ENCODE measurements around the gene MPPED1. TPM values are rescaled to one million over a fixed set of nuclear protein-coding genes. Genes with fewer than 3 reads are reported as not detected.

The MPPED1 gene
- total and polyA plus RNA-seq, 4 donors: 0.89 to 6.5 (median 4.1) TPM

DNA sequence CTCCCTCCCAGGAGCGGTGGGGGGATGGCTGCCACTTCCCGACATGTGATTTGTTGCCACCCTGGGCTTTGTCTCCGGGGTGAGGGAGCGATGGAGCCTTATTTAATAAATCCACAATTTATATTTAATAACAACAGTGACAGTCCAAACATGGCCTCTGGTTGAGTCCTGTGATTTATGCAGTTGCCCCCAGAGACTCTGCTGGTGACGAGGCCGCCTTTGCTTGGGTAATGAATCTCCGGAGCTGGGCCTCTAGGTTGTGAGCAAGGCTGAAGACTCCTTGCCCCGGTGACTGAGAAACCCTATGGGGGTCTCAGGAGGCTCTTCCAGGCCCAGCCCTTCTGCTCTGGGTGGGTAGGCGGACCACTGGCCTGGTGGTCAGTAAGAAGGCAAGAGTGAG is 16.7 kb downstream of the MPPED1 start:
- H3K36me3 ChIP-seq (ENCODE audit: control insufficient read depth in 4 of 4, insufficient read depth in 3 of 4, low read depth in 1 of 4, low read length in 3 of 4): no peaks in the 10 kb centered on the region

GRCh38 chr22:43429426-43429825 is 17.6 kb downstream of the MPPED1 start:
- Histone ChIP-seq H3K27ac (ENCODE audit: low read depth in 1 of 2, low read length in 2 of 2) (no peak overlapping the region), H3K27me3 (ENCODE audit: control insufficient read depth in 4 of 4, insufficient read depth in 4 of 4, low read length in 3 of 4) (no peaks in the 10 kb centered on the region), H3K4me1 (ENCODE audit: control insufficient read depth in 4 of 4, insufficient read depth in 4 of 4, low read length in 3 of 4) (no peaks in the 10 kb centered on the region), H3K9me3 (ENCODE audit: control insufficient read depth in 4 of 4, low read length in 3 of 4) (no peaks in the 10 kb centered on the region), H3K9ac (ENCODE audit: low read depth in 1 of 2, low read length in 2 of 2) (no peak overlapping the region), H3K36me3 (ENCODE audit: control insufficient read depth in 4 of 4, insufficient read depth in 3 of 4, low read depth in 1 of 4, low read length in 3 of 4) (no peaks in the 10 kb centered on the region), H3K4me3 (ENCODE audit: low read depth in 1 of 3, low read length in 3 of 3) (no peak overlapping the region)
- WGBS: 94% methylated on average over 5 of the region's 5 CpGs
- DNase-seq (ENCODE audit: low spot score): no peak
- TF ChIP-seq HNF4G (IDR thresholded peaks at IDR 0.05): no peak
- TF ChIP-seq, protein P1, sequence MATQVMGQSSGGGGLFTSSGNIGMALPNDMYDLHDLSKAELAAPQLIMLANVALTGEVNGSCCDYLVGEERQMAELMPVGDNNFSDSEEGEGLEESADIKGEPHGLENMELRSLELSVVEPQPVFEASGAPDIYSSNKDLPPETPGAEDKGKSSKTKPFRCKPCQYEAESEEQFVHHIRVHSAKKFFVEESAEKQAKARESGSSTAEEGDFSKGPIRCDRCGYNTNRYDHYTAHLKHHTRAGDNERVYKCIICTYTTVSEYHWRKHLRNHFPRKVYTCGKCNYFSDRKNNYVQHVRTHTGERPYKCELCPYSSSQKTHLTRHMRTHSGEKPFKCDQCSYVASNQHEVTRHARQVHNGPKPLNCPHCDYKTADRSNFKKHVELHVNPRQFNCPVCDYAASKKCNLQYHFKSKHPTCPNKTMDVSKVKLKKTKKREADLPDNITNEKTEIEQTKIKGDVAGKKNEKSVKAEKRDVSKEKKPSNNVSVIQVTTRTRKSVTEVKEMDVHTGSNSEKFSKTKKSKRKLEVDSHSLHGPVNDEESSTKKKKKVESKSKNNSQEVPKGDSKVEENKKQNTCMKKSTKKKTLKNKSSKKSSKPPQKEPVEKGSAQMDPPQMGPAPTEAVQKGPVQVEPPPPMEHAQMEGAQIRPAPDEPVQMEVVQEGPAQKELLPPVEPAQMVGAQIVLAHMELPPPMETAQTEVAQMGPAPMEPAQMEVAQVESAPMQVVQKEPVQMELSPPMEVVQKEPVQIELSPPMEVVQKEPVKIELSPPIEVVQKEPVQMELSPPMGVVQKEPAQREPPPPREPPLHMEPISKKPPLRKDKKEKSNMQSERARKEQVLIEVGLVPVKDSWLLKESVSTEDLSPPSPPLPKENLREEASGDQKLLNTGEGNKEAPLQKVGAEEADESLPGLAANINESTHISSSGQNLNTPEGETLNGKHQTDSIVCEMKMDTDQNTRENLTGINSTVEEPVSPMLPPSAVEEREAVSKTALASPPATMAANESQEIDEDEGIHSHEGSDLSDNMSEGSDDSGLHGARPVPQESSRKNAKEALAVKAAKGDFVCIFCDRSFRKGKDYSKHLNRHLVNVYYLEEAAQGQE (IDR thresholded peaks at IDR 0.05): no peak
- TF ChIP-seq NR2F2 (IDR thresholded peaks at IDR 0.05): no peak
- TF ChIP-seq EGR1 (IDR thresholded peaks at IDR 0.05; ENCODE audit: low read depth in 2 of 2): no peak
- TF ChIP-seq, protein P2, sequence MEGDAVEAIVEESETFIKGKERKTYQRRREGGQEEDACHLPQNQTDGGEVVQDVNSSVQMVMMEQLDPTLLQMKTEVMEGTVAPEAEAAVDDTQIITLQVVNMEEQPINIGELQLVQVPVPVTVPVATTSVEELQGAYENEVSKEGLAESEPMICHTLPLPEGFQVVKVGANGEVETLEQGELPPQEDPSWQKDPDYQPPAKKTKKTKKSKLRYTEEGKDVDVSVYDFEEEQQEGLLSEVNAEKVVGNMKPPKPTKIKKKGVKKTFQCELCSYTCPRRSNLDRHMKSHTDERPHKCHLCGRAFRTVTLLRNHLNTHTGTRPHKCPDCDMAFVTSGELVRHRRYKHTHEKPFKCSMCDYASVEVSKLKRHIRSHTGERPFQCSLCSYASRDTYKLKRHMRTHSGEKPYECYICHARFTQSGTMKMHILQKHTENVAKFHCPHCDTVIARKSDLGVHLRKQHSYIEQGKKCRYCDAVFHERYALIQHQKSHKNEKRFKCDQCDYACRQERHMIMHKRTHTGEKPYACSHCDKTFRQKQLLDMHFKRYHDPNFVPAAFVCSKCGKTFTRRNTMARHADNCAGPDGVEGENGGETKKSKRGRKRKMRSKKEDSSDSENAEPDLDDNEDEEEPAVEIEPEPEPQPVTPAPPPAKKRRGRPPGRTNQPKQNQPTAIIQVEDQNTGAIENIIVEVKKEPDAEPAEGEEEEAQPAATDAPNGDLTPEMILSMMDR (IDR thresholded peaks at IDR 0.05; ENCODE audit: low read depth, low read length, missing input control): no peak
- TF ChIP-seq GABPA (IDR thresholded peaks at IDR 0.05 in 1 of 2, conservative IDR thresholded peaks at IDR 0.05 in 1 of 2): no peak
- no peak for TF ChIP-seq FOXA1 (IDR thresholded peaks at IDR 0.05)
- TF ChIP-seq YY1 (IDR thresholded peaks at IDR 0.05): no peak
- no peak for TF ChIP-seq ATF3 (IDR thresholded peaks at IDR 0.05)
- TF ChIP-seq, protein P3, sequence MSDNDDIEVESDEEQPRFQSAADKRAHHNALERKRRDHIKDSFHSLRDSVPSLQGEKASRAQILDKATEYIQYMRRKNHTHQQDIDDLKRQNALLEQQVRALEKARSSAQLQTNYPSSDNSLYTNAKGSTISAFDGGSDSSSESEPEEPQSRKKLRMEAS (IDR thresholded peaks at IDR 0.05): no peak
- no peak for TF ChIP-seq SP1 (IDR thresholded peaks at IDR 0.05)
- TF ChIP-seq TAF1 (conservative IDR thresholded peaks at IDR 0.05): no peak

More for the DNA sequence above, 16.7 kb downstream of the MPPED1 start:
- Histone ChIP-seq H3K4me3 (ENCODE audit: low read depth in 1 of 3, low read length in 3 of 3) (no peak overlapping the region), H3K4me1 (ENCODE audit: control insufficient read depth in 4 of 4, insufficient read depth in 4 of 4, low read length in 3 of 4) (no peaks in the 10 kb centered on the region), H3K9me3 (ENCODE audit: control insufficient read depth in 4 of 4, low read length in 3 of 4) (no peaks in the 10 kb centered on the region), H3K27ac (ENCODE audit: low read depth in 1 of 2, low read length in 2 of 2) (no peak overlapping the region), H3K9ac (ENCODE audit: low read depth in 1 of 2, low read length in 2 of 2) (no peak overlapping the region), H3K27me3 (ENCODE audit: control insufficient read depth in 4 of 4, insufficient read depth in 4 of 4, low read length in 3 of 4) (no peaks in the 10 kb centered on the region)
- DNase-seq (ENCODE audit: low spot score): no peak
- no peak for TF ChIP-seq FOXA2 (IDR thresholded peaks at IDR 0.05)
- no peak for TF ChIP-seq GABPA (IDR thresholded peaks at IDR 0.05 in 1 of 2, conservative IDR thresholded peaks at IDR 0.05 in 1 of 2)
- no peak for TF ChIP-seq HNF4G (IDR thresholded peaks at IDR 0.05)
- TF ChIP-seq JUND (IDR thresholded peaks at IDR 0.05): no peak
- TF ChIP-seq, protein P3 (IDR thresholded peaks at IDR 0.05): no peak
- TF ChIP-seq EGR1 (IDR thresholded peaks at IDR 0.05; ENCODE audit: low read depth in 2 of 2): no peak
- TF ChIP-seq ZBTB33 (IDR thresholded peaks at IDR 0.05): no peak
- no peak for TF ChIP-seq HNF4A (conservative IDR thresholded peaks at IDR 0.05)
- TF ChIP-seq, protein P1 (IDR thresholded peaks at IDR 0.05): no peak
- TF ChIP-seq TAF1 (conservative IDR thresholded peaks at IDR 0.05): no peak
- no peak for TF ChIP-seq SP1 (IDR thresholded peaks at IDR 0.05)
- no peak for TF ChIP-seq YY1 (IDR thresholded peaks at IDR 0.05)
- no peak for TF ChIP-seq NR2F2 (IDR thresholded peaks at IDR 0.05)
- WGBS: 91% methylated on average over 9 of the region's 9 CpGs

Measured in liver (tissue), 9 donors.